ENCODE data around the gene ARL4D.

The ARL4D gene

DNA sequence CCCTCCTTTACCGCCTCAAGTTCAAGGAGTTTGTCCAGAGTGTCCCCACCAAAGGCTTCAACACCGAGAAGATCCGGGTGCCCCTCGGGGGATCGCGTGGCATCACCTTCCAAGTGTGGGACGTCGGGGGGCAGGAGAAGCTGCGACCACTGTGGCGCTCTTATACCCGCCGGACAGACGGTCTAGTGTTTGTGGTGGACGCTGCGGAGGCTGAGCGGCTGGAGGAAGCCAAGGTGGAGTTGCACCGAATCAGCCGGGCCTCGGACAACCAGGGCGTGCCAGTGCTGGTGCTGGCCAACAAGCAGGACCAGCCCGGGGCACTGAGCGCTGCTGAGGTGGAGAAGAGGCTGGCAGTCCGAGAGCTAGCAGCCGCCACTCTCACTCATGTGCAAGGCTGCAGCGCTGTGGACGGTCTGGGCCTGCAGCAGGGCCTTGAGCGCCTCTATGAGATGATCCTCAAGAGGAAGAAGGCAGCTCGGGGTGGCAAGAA, 1.1 kb downstream of the ARL4D start:
- H3K27ac ChIP-seq, result no peak overlapping the region

DNA sequence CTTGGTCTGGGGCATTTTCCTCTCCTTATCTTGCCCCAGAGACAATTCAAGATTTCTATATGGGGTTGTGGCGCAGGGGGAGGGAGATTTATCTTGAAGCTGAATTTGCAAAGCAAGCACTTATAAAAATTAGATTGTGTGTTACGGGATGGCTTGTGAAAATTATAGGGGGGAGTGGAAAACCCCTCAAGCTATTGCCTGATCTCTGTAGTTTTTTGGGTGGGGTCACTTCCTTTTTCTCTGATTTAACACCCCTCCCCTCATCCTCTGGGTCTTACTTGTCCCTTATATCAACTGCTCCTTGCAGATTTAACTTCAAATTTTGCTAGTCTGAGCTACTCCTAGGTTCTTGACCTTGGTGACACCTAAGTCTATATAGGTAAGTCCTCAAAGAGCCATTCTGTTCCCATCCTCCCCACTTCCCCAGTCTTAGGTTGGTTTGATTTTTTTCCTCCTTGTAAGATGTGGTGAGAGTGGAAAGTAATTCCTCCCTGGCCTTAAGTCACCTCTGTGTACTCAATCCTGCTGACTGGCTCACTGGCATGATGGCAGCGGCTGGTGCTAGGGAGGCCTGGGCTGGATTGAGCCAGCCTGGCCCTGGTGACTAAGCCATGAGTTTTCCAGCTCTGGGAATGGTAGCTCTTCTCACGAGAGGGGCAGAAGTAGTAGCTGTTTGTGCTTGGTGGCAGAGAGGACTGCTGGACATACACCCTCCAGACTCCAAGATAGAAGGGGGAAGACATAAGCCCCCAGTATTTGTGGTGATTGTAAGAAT, 2.3 kb downstream of the ARL4D start:
- no peak overlapping the region for H3K27ac ChIP-seq
- no peak for TF ChIP-seq CTCF (IDR thresholded peaks at IDR 0.05)
- no peak for TF ChIP-seq ZFX (IDR thresholded peaks at IDR 0.05; ENCODE audit: borderline replicate concordance)

More for the DNA sequence above, 1.1 kb downstream of the ARL4D start:
- TF ChIP-seq CTCF (IDR thresholded peaks at IDR 0.05), result no peak
- TF ChIP-seq ZFX (IDR thresholded peaks at IDR 0.05; ENCODE audit: borderline replicate concordance), result no peak

GRCh38 chr17:43402078-43402477, 3.3 kb downstream of the ARL4D start:
- H3K27ac ChIP-seq, result no peak overlapping the region
- no peak for TF ChIP-seq CTCF (IDR thresholded peaks at IDR 0.05)
- TF ChIP-seq ZFX (IDR thresholded peaks at IDR 0.05; ENCODE audit: borderline replicate concordance), result no peak

DNA sequence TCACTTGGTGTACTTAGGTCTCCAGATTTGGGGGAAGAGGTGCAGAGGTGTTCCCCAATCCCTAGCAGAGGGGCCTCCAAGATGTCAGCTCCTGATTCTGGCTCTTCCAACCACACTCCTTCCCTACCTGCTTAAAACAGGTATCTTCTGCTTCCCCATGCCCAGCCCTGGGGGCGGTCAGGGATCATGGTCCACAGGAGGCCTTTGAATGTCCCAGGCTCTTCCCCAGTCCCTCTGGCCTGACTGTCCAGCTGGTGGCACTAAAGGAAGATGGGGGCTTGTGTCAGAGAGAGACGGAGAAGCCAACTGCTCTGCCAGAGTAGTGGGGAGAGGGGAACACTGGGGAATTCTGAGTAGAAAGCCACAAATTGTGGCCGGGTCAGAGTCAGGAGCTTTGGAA, 3.8 kb downstream of the ARL4D start:
- H3K27ac ChIP-seq, result no peak overlapping the region
- TF ChIP-seq ZFX (IDR thresholded peaks at IDR 0.05; ENCODE audit: borderline replicate concordance) (no peak), CTCF (IDR thresholded peaks at IDR 0.05) (no peak)

GRCh38 chr17:43403846-43404245, 5.1 kb downstream of the ARL4D start:
- no peak overlapping the region for H3K27ac ChIP-seq

DNA sequence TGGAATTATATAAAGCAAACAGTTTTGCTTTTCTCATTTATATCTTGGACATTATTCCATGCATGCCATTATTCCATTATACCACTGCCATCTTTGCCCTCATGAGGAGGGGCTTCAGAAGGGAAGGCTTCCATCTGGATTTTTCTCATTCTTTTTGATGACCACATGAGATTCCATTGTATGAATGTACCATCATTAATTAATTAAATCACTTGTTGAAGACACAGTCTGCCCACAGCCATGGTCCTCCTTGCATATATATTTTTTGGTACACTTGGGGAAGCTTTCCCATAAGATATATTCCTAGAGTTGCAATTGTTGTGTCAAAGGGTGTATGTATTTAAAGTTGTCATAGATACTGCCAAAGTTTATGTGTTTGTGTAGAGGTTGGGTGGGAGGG, 7.1 kb downstream of the ARL4D start:
- H3K27ac ChIP-seq, result no peak overlapping the region
- TF ChIP-seq ZFX (IDR thresholded peaks at IDR 0.05; ENCODE audit: borderline replicate concordance) (no peak), CTCF (IDR thresholded peaks at IDR 0.05) (no peak)

More at GRCh38 chr17:43403846-43404245, 5.1 kb downstream of the ARL4D start:
- TF ChIP-seq ZFX (IDR thresholded peaks at IDR 0.05; ENCODE audit: borderline replicate concordance) (no peak), CTCF (IDR thresholded peaks at IDR 0.05) (no peak)

Data from 22Rv1 (cell line).